ENCODE measurements around the gene RAB17. TPM values are rescaled to one million over a fixed set of nuclear protein-coding genes. Genes with fewer than 3 reads are reported as not detected.

The RAB17 gene
- polyA plus RNA-seq, 1 donor (not counting 4 experiments of a cell fraction or from before 2014, with no cell fraction given): 2.4 TPM

DNA sequence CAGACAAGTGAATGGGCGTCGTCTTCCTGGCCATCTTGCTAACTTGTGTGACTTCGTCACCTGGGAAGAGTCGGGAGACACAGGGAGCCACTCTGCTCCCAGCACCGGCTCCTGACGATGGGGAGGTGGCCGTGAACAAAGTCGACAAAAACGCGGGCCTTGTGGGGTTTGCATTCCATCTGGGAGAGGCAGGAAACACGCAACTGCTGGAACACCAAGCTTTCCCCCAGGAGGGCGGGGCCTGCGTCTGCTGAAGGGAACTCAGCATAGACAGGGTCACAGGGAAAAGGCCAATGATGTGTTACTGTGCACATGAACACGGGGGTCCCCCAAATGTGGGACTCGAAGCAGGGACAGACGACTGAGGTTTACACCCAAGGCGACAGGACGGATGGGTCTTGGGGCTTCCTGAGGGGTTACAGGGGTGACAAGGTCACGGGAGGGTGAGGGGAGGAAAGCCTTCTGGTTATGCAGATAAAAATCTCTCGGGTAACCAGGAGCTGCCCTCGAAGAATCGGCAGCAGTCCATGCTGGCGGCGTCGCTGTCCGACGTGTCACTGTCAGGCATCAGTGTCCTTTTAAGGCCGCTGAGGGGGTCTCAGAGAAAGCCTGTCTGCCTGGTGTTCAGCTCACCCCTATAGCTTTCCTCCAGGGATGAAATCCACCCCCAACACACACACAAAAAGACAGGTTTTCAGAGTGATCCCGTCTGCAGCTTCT lies 52.4 kb downstream of the RAB17 start:
- Histone ChIP-seq H3K27me3 (ENCODE audit: control insufficient read depth, extremely low read depth, insufficient read depth, low read length) (no peaks in the 10 kb centered on the region), H3K36me3 (ENCODE audit: control insufficient read depth in 2 of 2, extremely low read depth in 1 of 2, insufficient read depth in 2 of 2, low read length in 2 of 2) (no peaks in the 10 kb centered on the region), H3K9me1 (ENCODE audit: control insufficient read depth, extremely low read depth, insufficient read depth, low read length) (peaks cover 3% of the 10 kb centered on the region), H4K20me1 (ENCODE audit: control insufficient read depth, extremely low read depth, insufficient read depth, low read length) (no peaks in the 10 kb centered on the region), H3K4me1 (ENCODE audit: control insufficient read depth, extremely low read depth, insufficient read depth, low read length) (peaks cover 5% of the 10 kb centered on the region), H3K9me3 (ENCODE audit: control insufficient read depth, low read depth, low read length) (no peaks in the 10 kb centered on the region), H3K27ac (ENCODE audit: control insufficient read depth, insufficient read depth, low read length) (no peak overlapping the region), H2AFZ (ENCODE audit: control insufficient read depth, low read length) (no peak overlapping the region), H3K79me2 (ENCODE audit: control insufficient read depth, insufficient read depth, low read length) (no peaks in the 10 kb centered on the region), H3K4me3 (ENCODE audit: control insufficient read depth in 2 of 3, extremely low read depth in 1 of 3, insufficient read depth in 2 of 3, low read depth in 1 of 3, low read length in 3 of 3) (no peak overlapping the region), H3K4me2 (ENCODE audit: control insufficient read depth, extremely low read depth, insufficient read depth, low read depth, low read length) (no peak overlapping the region), H3K9ac (ENCODE audit: control insufficient read depth, extremely low read depth, insufficient read depth, low read length) (no peak overlapping the region)
- TF ChIP-seq, protein P1, sequence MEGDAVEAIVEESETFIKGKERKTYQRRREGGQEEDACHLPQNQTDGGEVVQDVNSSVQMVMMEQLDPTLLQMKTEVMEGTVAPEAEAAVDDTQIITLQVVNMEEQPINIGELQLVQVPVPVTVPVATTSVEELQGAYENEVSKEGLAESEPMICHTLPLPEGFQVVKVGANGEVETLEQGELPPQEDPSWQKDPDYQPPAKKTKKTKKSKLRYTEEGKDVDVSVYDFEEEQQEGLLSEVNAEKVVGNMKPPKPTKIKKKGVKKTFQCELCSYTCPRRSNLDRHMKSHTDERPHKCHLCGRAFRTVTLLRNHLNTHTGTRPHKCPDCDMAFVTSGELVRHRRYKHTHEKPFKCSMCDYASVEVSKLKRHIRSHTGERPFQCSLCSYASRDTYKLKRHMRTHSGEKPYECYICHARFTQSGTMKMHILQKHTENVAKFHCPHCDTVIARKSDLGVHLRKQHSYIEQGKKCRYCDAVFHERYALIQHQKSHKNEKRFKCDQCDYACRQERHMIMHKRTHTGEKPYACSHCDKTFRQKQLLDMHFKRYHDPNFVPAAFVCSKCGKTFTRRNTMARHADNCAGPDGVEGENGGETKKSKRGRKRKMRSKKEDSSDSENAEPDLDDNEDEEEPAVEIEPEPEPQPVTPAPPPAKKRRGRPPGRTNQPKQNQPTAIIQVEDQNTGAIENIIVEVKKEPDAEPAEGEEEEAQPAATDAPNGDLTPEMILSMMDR (optimal IDR thresholded peaks at IDR 0.05 in 1 of 3, IDR thresholded peaks at IDR 0.05 in 1 of 3, conservative IDR thresholded peaks at IDR 0.05 in 1 of 3; ENCODE audit: extremely low read depth in 1 of 3, insufficient read depth in 2 of 3, low read length in 3 of 3): no peak
- TF ChIP-seq EZH2 (IDR thresholded peaks at IDR 0.05; ENCODE audit: low read length): no peak
- FAIRE-seq: no peak
- no peak for DNase-seq (ENCODE audit: low read depth, low spot score)
- dilution Hi-C loops (cut with MboI; ENCODE audit: extremely low pct_ligation_motif_present, low sequenced_read_pairs): no loop called here

DNA sequence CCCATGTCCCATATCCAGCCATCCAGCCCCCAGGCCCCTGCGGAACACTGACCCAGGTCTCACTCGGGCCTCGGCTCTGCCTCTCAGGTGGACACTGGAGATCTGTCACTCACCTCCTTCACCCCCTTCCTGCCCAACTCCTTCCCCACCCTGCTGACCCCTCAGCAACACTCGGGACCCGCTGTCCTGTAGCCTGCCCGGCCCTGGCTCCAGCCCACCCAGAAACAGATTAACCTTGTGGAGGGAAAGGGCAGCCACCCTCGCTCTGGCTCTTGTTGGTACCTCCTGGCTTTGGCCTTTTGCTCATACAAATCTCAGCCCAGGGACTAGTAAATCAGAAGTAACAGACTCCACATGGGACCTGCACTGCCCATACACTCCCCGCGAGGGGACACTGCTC lies 53.9 kb downstream of the RAB17 start:
- no peak for TF ChIP-seq EZH2 (IDR thresholded peaks at IDR 0.05; ENCODE audit: low read length)
- TF ChIP-seq, protein P1 (optimal IDR thresholded peaks at IDR 0.05 in 1 of 3, IDR thresholded peaks at IDR 0.05 in 1 of 3, conservative IDR thresholded peaks at IDR 0.05 in 1 of 3; ENCODE audit: extremely low read depth in 1 of 3, insufficient read depth in 2 of 3, low read length in 3 of 3): no peak
- Histone ChIP-seq H3K27ac (ENCODE audit: control insufficient read depth, insufficient read depth, low read length) (no peak overlapping the region), H3K27me3 (ENCODE audit: control insufficient read depth, extremely low read depth, insufficient read depth, low read length) (no peaks in the 10 kb centered on the region), H3K4me2 (ENCODE audit: control insufficient read depth, extremely low read depth, insufficient read depth, low read depth, low read length) (no peak overlapping the region), H3K79me2 (ENCODE audit: control insufficient read depth, insufficient read depth, low read length) (no peaks in the 10 kb centered on the region), H3K9me3 (ENCODE audit: control insufficient read depth, low read depth, low read length) (no peaks in the 10 kb centered on the region), H3K4me1 (ENCODE audit: control insufficient read depth, extremely low read depth, insufficient read depth, low read length) (peaks cover 16% of the 10 kb centered on the region), H3K36me3 (ENCODE audit: control insufficient read depth in 2 of 2, extremely low read depth in 1 of 2, insufficient read depth in 2 of 2, low read length in 2 of 2) (no peaks in the 10 kb centered on the region), H3K4me3 (ENCODE audit: control insufficient read depth in 2 of 3, extremely low read depth in 1 of 3, insufficient read depth in 2 of 3, low read depth in 1 of 3, low read length in 3 of 3) (no peak overlapping the region), H3K9ac (ENCODE audit: control insufficient read depth, extremely low read depth, insufficient read depth, low read length) (no peak overlapping the region), H2AFZ (ENCODE audit: control insufficient read depth, low read length) (no peak overlapping the region), H3K9me1 (ENCODE audit: control insufficient read depth, extremely low read depth, insufficient read depth, low read length) (peaks cover 3% of the 10 kb centered on the region), H4K20me1 (ENCODE audit: control insufficient read depth, extremely low read depth, insufficient read depth, low read length) (no peaks in the 10 kb centered on the region)
- DNase-seq (ENCODE audit: low read depth, low spot score) (no peak), FAIRE-seq (no peak)
- dilution Hi-C loops (cut with MboI; ENCODE audit: extremely low pct_ligation_motif_present, low sequenced_read_pairs): no loop called here

Measured in keratinocyte (primary cell).